ENCODE data around the gene CHST8. TPM values are rescaled to one million over a fixed set of nuclear protein-coding genes. Genes with fewer than 3 reads are reported as not detected.

CHST8 gene
- total and polyA plus RNA-seq, 4 donors, result 3.3 to 17.7 (median 10.5) TPM

GRCh38 chr19:33785795-33786194 is 164.0 kb downstream of the CHST8 start:
- no peak for DNase-seq (ENCODE audit: low read depth in 4 of 6, low spot score in 6 of 6)
- no peaks in the 10 kb centered on the region for H3K36me3 ChIP-seq (ENCODE audit: control insufficient read depth, insufficient read depth, low read length)
- WGBS (ENCODE audit: insufficient coverage), result 85% methylated on average over 4 of the region's 6 CpGs

GRCh38 chr19:33788676-33789075 is 166.9 kb downstream of the CHST8 start:
- H3K36me3 ChIP-seq (ENCODE audit: control insufficient read depth, insufficient read depth, low read length), result no peaks in the 10 kb centered on the region

More at GRCh38 chr19:33785795-33786194, 164.0 kb downstream of the CHST8 start:
- Histone ChIP-seq H3K9me3 (ENCODE audit: control insufficient read depth, insufficient read depth, low read length) (no peaks in the 10 kb centered on the region), H3K4me3 (ENCODE audit: low read depth, low read length) (no peak overlapping the region), H3K27me3 (ENCODE audit: control insufficient read depth, insufficient read depth, low read length) (no peaks in the 10 kb centered on the region), H3K27ac (ENCODE audit: low read depth, low read length) (no peak overlapping the region), H3K4me1 (ENCODE audit: control insufficient read depth, insufficient read depth, low read length) (peaks cover 8% of the 10 kb centered on the region)

GRCh38 chr19:33789344-33789743 is 167.6 kb downstream of the CHST8 start:
- H3K36me3 ChIP-seq (ENCODE audit: control insufficient read depth, insufficient read depth, low read length), result no peaks in the 10 kb centered on the region
- H3K9me3 ChIP-seq (ENCODE audit: control insufficient read depth, insufficient read depth, low read length), result no peaks in the 10 kb centered on the region
- no peak for DNase-seq (ENCODE audit: low read depth in 4 of 6, low spot score in 6 of 6)
- no peaks in the 10 kb centered on the region for H3K27me3 ChIP-seq (ENCODE audit: control insufficient read depth, insufficient read depth, low read length)
- no peak overlapping the region for H3K4me3 ChIP-seq (ENCODE audit: low read depth, low read length)
- WGBS (ENCODE audit: insufficient coverage), result 90% methylated on average over 5 of the region's 5 CpGs
- no peak overlapping the region for H3K27ac ChIP-seq (ENCODE audit: low read depth, low read length)
- peaks cover 2% of the 10 kb centered on the region for H3K4me1 ChIP-seq (ENCODE audit: control insufficient read depth, insufficient read depth, low read length)

More at GRCh38 chr19:33788676-33789075, 166.9 kb downstream of the CHST8 start:
- Histone ChIP-seq H3K4me3 (ENCODE audit: low read depth, low read length) (no peak overlapping the region), H3K27ac (ENCODE audit: low read depth, low read length) (no peak overlapping the region), H3K4me1 (ENCODE audit: control insufficient read depth, insufficient read depth, low read length) (no peaks in the 10 kb centered on the region), H3K9me3 (ENCODE audit: control insufficient read depth, insufficient read depth, low read length) (no peaks in the 10 kb centered on the region), H3K27me3 (ENCODE audit: control insufficient read depth, insufficient read depth, low read length) (no peaks in the 10 kb centered on the region)
- DNase-seq (ENCODE audit: low read depth in 4 of 6, low spot score in 6 of 6), result no peak
- 53% methylated on average over 4 of the region's 4 CpGs for WGBS (ENCODE audit: insufficient coverage)

GRCh38 chr19:33794683-33795369 is 173.1 kb downstream of the CHST8 start:
- Histone ChIP-seq H3K27me3 (ENCODE audit: control insufficient read depth, insufficient read depth, low read length) (no peaks in the 10 kb centered on the region), H3K27ac (ENCODE audit: low read depth, low read length) (peak overlapping the region; percentile 90), H3K36me3 (ENCODE audit: control insufficient read depth, insufficient read depth, low read length) (peaks cover 6% of the 10 kb centered on the region), H3K4me1 (ENCODE audit: control insufficient read depth, insufficient read depth, low read length) (peaks cover 22% of the 10 kb centered on the region), H3K9me3 (ENCODE audit: control insufficient read depth, insufficient read depth, low read length) (no peaks in the 10 kb centered on the region), H3K4me3 (ENCODE audit: low read depth, low read length) (peak overlapping the region; percentile 21)
- DNase-seq (ENCODE audit: low read depth in 4 of 6, low spot score in 6 of 6), result no peak
- WGBS (ENCODE audit: insufficient coverage), result 17% methylated on average over 18 of the region's 32 CpGs

- H3K36me3 ChIP-seq (ENCODE audit: control insufficient read depth, insufficient read depth, low read length), result peaks cover 12% of the 10 kb centered on the region
- H3K27me3 ChIP-seq (ENCODE audit: control insufficient read depth, insufficient read depth, low read length), result no peaks in the 10 kb centered on the region
- peak overlapping the region; percentile 49 for H3K4me3 ChIP-seq (ENCODE audit: low read depth, low read length)
- peak overlapping the region; percentile 90 for H3K27ac ChIP-seq (ENCODE audit: low read depth, low read length)
- H3K4me1 ChIP-seq (ENCODE audit: control insufficient read depth, insufficient read depth, low read length), result peaks cover 23% of the 10 kb centered on the region
- peak in 4 of 6 donors; percentile 73 to 94 (median 87) for DNase-seq (ENCODE audit: low read depth in 4 of 6, low spot score in 6 of 6)
- H3K9me3 ChIP-seq (ENCODE audit: control insufficient read depth, insufficient read depth, low read length), result no peaks in the 10 kb centered on the region
- WGBS (ENCODE audit: insufficient coverage), result under 1% methylated on average over 92 of the region's 92 CpGs
These were observed 173.8 kb downstream of the CHST8 start for GRCh38 chr19:33795370-33796163.

GRCh38 chr19:33796164-33796875 is 174.6 kb downstream of the CHST8 start, which contains the start of gene KCTD15:
TSS of gene KCTD15 (plus strand) at chr19:33796870. CDS start at chr19:33800455, 3,585 bp downstream.
- peak in 2 of 6 donors; percentile 87 to 89 for DNase-seq (ENCODE audit: low read depth in 4 of 6, low spot score in 6 of 6)
- Histone ChIP-seq H3K27me3 (ENCODE audit: control insufficient read depth, insufficient read depth, low read length) (no peaks in the 10 kb centered on the region), H3K4me3 (ENCODE audit: low read depth, low read length) (peak within 1 kb of the TSS; percentile 75), H3K4me1 (ENCODE audit: control insufficient read depth, insufficient read depth, low read length) (peaks cover 23% of the 10 kb centered on the region), H3K9me3 (ENCODE audit: control insufficient read depth, insufficient read depth, low read length) (no peaks in the 10 kb centered on the region), H3K36me3 (ENCODE audit: control insufficient read depth, insufficient read depth, low read length) (peaks cover 17% of the 10 kb centered on the region), H3K27ac (ENCODE audit: low read depth, low read length) (peak within 1 kb of the TSS; percentile 90)
- WGBS (ENCODE audit: insufficient coverage), result under 1% methylated on average over 63 of the region's 92 CpGs

- H3K36me3 ChIP-seq (ENCODE audit: control insufficient read depth, insufficient read depth, low read length), result peaks cover 34% of the 10 kb centered on the region
- H3K9me3 ChIP-seq (ENCODE audit: control insufficient read depth, insufficient read depth, low read length), result no peaks in the 10 kb centered on the region
- peaks cover 30% of the 10 kb centered on the region for H3K4me1 ChIP-seq (ENCODE audit: control insufficient read depth, insufficient read depth, low read length)
- WGBS (ENCODE audit: insufficient coverage), result 2% methylated on average over 43 of the region's 61 CpGs
- DNase-seq (ENCODE audit: low read depth in 4 of 6, low spot score in 6 of 6), result peak in 2 of 6 donors; percentile 79 to 90
- no peaks in the 10 kb centered on the region for H3K27me3 ChIP-seq (ENCODE audit: control insufficient read depth, insufficient read depth, low read length)
- peak overlapping the region; percentile 78 for H3K27ac ChIP-seq (ENCODE audit: low read depth, low read length)
- H3K4me3 ChIP-seq (ENCODE audit: low read depth, low read length), result peak overlapping the region; percentile 75
These were observed 176.3 kb downstream of the CHST8 start for GRCh38 chr19:33797802-33798671.

- Histone ChIP-seq H3K4me3 (ENCODE audit: low read depth, low read length) (peak overlapping the region; percentile 36), H3K36me3 (ENCODE audit: control insufficient read depth, insufficient read depth, low read length) (peaks cover 41% of the 10 kb centered on the region), H3K4me1 (ENCODE audit: control insufficient read depth, insufficient read depth, low read length) (peaks cover 30% of the 10 kb centered on the region), H3K27me3 (ENCODE audit: control insufficient read depth, insufficient read depth, low read length) (no peaks in the 10 kb centered on the region), H3K9me3 (ENCODE audit: control insufficient read depth, insufficient read depth, low read length) (no peaks in the 10 kb centered on the region), H3K27ac (ENCODE audit: low read depth, low read length) (peak overlapping the region; percentile 29)
- DNase-seq (ENCODE audit: low read depth in 4 of 6, low spot score in 6 of 6), result peak in 1 of 6 donors; percentile 56
- 18% methylated on average over 11 of the region's 12 CpGs for WGBS (ENCODE audit: insufficient coverage)
These were observed 176.9 kb downstream of the CHST8 start for GRCh38 chr19:33798681-33799111.

Measured in spinal cord (tissue), 10 donors.